NCI-H187 (cell line): Measurements from ENCODE around the gene RFX8.
"Not testable (repeated sequence)": the region's sequence is repeated elsewhere in the genome, so short reads cannot be mapped to it uniquely, and the experiment has no call there.

ENCODE experiments used
- DNase-seq, 2 experiments: peaks; one replicate each; lab custom pipeline; 2025; lab: John Stamatoyannopoulos, UW

Gene RFX8

GRCh38 chr2:101375653-101376052 lies 99.3 kb downstream of the RFX8 start:
- DNase-seq = no peak

DNA sequence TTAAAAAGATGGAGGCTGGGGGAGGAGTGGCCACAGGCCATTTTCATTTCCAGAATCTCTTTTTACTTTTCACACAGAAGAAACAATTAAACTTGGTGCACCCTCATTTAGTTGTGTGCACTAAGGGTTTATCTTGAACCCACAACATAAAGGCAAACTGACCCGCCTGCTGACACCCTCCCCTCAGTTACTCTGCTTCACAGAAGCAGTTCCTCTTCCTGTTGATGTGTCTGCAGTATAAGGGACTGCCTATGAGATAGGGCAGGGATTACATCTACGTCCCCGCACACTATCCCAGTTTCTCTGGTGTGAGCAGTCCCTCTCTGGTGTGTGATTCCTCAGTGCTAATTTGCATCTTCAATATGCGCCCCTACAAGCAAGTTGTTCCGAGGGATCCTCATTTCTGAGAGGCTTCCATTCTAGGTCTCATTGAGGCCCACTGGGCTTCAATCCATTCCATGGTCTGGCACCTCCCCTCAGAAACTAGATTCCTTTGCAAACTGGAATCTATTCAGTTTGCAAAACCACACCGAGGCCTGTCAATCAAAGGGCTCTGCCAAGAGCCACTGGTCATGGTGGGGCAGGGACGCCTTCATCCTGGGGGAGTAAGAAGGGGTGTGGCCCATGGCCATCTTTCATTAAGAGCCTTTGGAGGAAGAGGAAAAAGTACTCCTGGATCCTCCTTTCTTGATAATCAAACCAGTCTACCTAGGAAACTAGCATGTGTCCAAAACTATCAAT lies 99.9 kb downstream of the RFX8 start:
- no peak for DNase-seq

GRCh38 chr2:101372792-101373191 lies 102.1 kb downstream of the RFX8 start:
- DNase-seq = no peak

DNA sequence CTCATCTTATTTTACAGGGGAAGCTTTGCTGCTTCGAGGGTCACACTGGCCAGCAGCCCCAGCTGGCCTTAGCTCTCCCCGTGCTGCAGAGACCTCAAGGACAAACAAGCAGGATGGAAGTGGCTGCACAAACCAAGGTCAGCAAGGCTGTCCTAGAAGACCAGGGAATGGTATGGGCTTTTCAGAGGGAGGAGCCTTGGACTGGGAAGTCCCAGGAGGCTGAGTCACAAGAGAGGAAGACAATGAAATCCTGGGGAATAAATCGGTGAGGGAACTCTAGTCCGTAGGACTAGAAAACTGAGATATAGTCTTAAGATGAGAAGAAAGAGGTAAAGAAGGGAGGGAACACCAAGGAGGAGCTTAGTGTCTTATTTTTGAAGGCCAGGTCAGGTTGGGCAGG lies 103.3 kb downstream of the RFX8 start:
- DNase-seq = no peak

- no peak for DNase-seq
Observed at GRCh38 chr2:101369100-101369499, 105.8 kb downstream of the RFX8 start.

DNA sequence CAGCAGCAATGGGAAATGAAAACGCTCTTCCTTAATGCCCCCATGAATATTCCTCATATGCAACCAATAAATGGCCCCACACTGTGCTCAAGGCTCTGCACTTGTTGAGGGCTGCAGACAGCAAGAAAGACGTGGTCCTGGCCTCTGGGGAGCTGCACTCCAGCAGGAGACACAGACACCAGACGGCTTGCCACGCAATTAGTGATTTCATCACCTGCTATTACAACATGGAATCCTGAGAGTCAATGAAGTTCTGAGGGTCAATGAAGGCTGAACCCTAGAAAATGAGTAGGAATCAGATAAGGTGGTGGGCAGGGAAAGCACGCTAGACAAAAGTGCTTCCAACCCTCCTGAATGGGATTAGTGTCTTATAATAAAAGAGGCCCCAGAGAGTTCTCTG lies 106.5 kb downstream of the RFX8 start:
- no peak for DNase-seq

DNA sequence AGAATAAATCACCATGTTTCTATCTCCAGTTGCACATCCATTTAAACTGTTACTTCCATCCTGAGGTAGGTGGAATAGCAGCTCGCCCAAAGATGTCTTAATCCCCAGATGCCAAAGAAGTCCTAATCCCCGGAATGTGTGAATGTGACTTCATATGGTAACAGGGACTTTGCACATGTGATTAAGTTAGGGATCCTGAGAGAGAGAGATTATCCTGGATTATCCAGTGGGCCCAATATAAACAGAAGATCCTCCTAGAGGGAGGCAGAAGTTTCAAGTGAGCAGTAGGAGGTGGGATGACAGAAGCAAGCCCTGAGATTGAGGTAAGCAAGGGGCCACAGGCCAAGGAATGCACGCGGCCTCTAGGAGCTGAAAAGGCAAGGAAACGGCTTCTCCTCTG lies 107.4 kb downstream of the RFX8 start:
- no peak for DNase-seq

- DNase-seq = no peak
Observed at GRCh38 chr2:101364878-101365277, 110.0 kb downstream of the RFX8 start.

- DNase-seq = no peak
Observed at GRCh38 chr2:101362777-101363176, 112.1 kb downstream of the RFX8 start.

DNA sequence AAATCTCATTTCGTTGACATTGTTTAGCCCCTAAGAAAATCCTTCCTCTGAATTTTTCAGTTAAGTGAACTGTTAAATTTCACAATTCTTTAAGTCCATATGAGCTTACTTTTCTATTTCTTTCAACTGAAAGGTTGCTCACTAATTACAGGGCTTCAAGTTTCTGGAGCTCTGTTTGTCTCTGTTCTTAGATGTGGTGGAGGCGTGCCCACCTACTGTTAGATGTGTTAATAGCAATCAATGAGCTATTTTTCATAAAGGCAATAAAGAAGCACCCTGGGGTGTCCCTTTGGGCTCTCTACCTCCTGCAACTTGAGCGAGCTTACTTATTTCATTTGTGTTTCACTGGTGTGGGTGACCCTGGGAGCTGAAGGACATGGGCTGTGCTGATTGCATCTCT lies 112.6 kb downstream of the RFX8 start:
- DNase-seq = no peak

- DNase-seq = no peak
Observed at GRCh38 chr2:101361522-101361921, 113.4 kb downstream of the RFX8 start.

DNA sequence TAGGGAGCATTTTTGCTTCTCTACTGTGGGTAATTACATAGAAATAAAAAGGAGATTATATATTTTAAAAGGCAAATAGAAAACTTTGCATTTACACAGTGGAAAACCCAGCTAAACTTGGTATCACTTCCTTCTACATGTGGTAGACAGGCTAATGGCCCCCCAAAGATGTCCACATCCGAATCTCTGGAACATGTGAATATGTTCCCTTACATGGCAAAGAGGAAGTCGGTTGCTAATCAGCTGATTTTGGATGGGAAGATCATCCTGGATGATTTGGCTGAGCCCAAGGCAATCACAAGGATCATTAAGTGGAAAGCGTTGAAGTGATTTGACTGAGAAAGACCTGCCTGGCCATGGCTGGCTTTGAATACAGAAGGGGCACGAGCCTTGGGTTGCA lies 113.8 kb downstream of the RFX8 start:
- no peak for DNase-seq

DNA sequence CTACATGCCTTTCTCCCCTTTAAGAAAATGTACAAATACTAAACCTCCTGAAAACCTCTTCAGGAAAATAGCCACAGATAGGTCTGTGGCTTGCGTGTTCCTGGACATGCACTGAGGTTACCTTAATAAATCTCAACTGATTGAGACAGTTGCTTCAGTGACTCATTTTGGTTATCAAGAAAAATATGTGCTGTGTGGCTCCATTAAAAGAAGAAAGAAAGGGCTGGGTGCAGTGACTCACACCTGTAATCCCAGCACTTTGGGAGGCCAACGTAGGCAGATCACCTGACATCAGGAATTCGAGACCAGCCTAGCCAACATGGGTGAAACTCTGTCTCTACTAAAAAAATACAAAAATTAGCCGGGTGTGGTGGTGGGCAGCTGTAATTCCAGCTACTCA lies 114.7 kb downstream of the RFX8 start:
- no peak for DNase-seq

DNA sequence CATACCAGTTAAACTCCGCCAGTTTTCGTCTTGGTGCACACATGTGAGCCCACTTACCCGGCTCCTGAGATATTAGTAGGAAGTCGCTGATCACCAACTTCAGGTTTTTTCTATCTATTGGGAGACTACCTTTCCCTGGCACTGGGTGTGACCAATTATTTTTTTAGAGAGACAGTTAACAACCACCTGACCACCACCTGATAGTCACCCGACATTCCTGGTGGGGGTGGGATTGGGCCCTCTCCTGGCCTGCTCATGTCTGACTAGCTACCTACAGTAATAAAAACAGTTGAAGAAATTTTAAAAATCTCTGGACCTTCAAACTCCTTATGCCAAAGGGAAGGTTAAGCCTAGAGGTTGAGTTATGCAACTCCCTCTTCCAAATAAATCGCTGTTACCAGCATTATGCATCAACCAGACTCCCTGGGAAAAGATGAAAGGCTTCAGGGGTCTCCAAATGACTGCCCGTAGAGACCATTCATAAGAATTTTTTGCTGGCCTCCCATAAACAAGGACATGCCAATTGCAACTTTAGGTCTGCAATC lies 115.4 kb downstream of the RFX8 start:
- DNase-seq = no peak

DNA sequence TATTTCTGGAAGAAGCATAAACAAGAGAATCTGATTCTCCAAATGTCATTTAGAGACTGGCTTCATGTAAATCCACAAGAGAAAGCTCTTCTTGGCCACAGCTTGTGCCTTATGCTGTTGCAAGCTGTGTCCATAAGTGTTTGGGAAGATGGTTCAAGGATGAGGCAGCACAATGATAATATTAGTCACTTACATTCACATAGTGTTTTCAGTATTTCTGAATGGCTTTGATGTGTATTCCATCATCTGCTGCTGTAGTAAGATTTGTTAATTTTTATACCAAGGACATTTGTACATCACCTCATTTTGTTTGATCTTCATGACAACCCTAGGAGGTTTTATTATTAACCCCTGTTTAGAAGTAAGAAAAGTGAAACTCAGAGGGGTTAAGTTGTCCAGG lies 117.5 kb downstream of the RFX8 start:
- DNase-seq = no peak

GRCh38 chr2:101356521-101356920 lies 118.4 kb downstream of the RFX8 start:
- no peak for DNase-seq

DNA sequence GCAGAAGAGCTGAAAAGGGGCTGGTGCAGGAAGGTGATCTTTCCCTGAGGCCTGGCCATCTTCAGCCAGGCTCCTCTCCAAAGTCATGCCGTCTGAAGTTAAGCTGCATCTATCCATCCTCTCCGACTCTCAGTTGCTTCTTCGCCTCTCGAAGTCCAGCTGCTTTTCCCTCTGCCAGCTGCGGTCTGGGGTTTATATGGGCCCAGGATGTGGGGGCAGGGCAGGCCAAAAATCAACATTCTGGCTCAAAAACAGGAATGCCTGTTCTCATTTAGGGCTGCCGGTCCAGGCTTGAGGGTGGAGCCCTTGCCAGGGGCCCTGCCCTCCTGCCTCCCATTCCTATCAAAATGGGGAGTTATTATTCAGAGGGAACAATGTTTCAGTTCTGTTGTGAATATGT lies 118.9 kb downstream of the RFX8 start:
- DNase-seq = no peak

DNA sequence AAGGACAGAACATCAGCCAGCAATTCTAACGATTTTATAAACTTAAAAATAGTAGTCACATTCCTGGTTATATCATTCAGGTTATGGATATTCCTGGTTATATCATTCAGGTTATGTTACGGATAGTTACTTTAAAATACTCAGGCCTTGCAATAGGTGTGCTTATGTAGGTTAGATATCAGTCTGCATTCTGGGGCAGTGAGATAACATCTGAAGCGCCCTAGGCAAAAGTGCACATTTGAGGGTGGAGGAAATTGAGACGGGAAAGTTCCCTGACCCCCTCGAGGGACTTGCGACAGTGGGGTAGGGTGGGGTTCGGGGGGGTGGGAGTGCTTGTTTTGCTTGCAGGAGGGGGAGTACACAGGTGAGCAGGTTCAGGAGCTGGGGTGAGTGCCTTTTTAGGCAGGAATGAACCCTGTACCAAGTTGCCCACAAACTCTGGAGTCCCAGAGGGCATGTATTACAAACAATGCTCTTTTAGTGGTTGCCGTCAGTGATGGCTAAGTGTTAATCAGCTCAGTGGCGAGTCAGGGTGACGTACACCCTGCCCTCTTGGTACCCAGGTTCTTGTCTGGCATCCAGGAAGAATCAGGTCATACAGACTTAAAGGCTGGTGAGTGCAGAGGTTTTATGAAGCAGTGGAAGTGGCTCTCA lies 119.4 kb downstream of the RFX8 start:
- DNase-seq = no peak

- DNase-seq = no peak
Observed at GRCh38 chr2:101354420-101355311, 120.2 kb downstream of the RFX8 start.

GRCh38 chr2:101352631-101353030 lies 122.3 kb downstream of the RFX8 start:
- DNase-seq = not testable (repeated sequence)

GRCh38 chr2:101351207-101351606 lies 123.7 kb downstream of the RFX8 start:
- DNase-seq = no peak

DNA sequence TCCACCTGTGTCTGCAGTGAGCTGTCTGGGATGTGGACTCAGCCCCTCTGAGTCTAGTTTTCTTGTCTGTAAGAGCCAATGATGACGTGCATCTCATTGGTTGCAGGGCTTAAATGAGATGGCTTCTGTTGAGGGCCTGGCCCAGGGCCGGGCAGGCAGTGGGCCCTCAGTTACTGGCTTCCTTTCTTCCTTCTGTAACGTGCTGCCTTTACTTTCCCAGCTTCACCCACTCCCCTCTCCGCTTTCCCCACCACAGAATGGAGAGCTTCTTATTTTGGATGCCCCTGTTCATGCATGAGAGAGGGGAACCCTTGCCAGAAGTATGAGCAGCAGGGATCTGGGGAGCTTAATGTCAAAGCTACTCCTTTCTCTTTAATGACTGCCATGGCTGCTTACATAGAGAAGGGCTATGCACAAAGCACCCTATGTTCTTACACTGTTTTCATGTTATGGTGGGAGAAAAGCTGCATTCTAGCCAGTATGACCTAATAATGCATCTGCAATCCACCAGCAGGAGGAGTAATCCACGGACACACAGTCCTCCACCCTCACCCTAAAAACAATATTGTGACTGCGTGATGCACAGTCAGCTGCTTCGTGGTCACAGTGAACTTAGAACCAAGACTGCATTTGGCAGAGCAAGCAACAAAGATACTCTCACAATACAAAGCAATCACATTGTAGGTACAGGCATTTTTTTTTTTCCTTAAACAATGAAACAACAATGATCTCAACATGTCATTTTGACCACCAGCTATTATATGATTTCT lies 124.8 kb downstream of the RFX8 start:
- DNase-seq = no peak
